OCI-LY3 (cell line): ENCODE results near the gene PIK3R3.

ENCODE experiments used
- H2AFZ ChIP-seq: fragments of 200-600, 300-600 bp; shearing (Covaris generic); 2 replicates; pipeline ENCODE4 v1.6.0; 2014; ENCODE audit warnings: antibody characterized with exemption, low read depth, low read length
- H3K27ac ChIP-seq: fragments of 200-600, 300-600 bp; sonication (generic); 2 replicates; pipeline ENCODE4 v1.5.1; 2014; ENCODE audit warnings: mild to moderate bottlenecking, low read length, moderate library complexity, mixed read lengths
- H3K27me3 ChIP-seq: fragments of 200-600, 300-600 bp; sonication (generic); 2 replicates; pipeline ENCODE4 v1.6.1; 2014; ENCODE audit warnings: low read depth, low read length, mixed read lengths
- H3K36me3 ChIP-seq: fragments of 200-600, 300-600 bp; sonication (generic); replicated peaks from 2 replicates; pipeline ENCODE3; 2014; ENCODE audit warnings: low read depth, low read length, mixed read lengths
- H3K4me1 ChIP-seq: fragments of 300-600, 200-600 bp; sonication (generic); 2 replicates; pipeline ENCODE4 v1.6.1; 2014; ENCODE audit warnings: low read length, mixed read lengths
- H3K4me2 ChIP-seq: fragments of 200-600, 300-600 bp; sonication (generic); 2 replicates; pipeline ENCODE4 v1.6.1; 2014; ENCODE audit warnings: low read length, mixed read lengths
- H3K4me3 ChIP-seq: fragments of 300-600, 200-600 bp; sonication (generic); 2 replicates; pipeline ENCODE4 v1.5.1; 2014; ENCODE audit warnings: antibody characterized with exemption, mild to moderate bottlenecking, low read length, moderate library complexity
- H3K79me2 ChIP-seq: fragments of 300-600, 200-600 bp; shearing (Covaris generic); 2 replicates; pipeline ENCODE4 v1.6.1; 2014; ENCODE audit warnings: mild to moderate bottlenecking, low read length, mixed read lengths
- H3K9ac ChIP-seq: fragments of 300-600, 200-600 bp; shearing (Covaris generic); 2 replicates; pipeline ENCODE4 v1.6.0; 2014; ENCODE audit warnings: mild to moderate bottlenecking, low read length, moderate library complexity
- H3K9me3 ChIP-seq: fragments of 200-600, 300-600 bp; shearing (Covaris generic); 2 replicates; pipeline ENCODE4 v1.6.1; 2014; ENCODE audit warnings: low read length, mixed read lengths; ENCODE audit not compliant: insufficient read depth
- H4K20me1 ChIP-seq: fragments of 200-600, 300-600 bp; sonication (generic); 2 replicates; pipeline ENCODE4 v1.6.1; 2016; ENCODE audit warnings: low read length, mixed read lengths; ENCODE audit not compliant: insufficient read depth
- EZH2phosphoT487 ChIP-seq: fragments of 200-600 bp; shearing (Covaris generic); IDR thresholded peaks from 2 replicates; pipeline ENCODE4 v1.6.1; 2018; ENCODE audit warnings: antibody characterized with exemption, mixed run types, low read depth
- TF ChIP-seq, protein P1 (sequence below): fragments of 200-600, 300-600 bp; sonication (generic); IDR thresholded peaks from 2 replicates; pipeline ENCODE4 v1.5.1; 2014; ENCODE audit warnings: antibody characterized with exemption, low read length, low read depth

The PIK3R3 gene

GRCh38 chr1:46160212-46160611 lies 27.8 kb upstream of the PIK3R3 start:
- H3K79me2 ChIP-seq, result no peaks in the 10 kb centered on the region
- H2AFZ ChIP-seq, result no peak overlapping the region
- TF ChIP-seq, protein P1, sequence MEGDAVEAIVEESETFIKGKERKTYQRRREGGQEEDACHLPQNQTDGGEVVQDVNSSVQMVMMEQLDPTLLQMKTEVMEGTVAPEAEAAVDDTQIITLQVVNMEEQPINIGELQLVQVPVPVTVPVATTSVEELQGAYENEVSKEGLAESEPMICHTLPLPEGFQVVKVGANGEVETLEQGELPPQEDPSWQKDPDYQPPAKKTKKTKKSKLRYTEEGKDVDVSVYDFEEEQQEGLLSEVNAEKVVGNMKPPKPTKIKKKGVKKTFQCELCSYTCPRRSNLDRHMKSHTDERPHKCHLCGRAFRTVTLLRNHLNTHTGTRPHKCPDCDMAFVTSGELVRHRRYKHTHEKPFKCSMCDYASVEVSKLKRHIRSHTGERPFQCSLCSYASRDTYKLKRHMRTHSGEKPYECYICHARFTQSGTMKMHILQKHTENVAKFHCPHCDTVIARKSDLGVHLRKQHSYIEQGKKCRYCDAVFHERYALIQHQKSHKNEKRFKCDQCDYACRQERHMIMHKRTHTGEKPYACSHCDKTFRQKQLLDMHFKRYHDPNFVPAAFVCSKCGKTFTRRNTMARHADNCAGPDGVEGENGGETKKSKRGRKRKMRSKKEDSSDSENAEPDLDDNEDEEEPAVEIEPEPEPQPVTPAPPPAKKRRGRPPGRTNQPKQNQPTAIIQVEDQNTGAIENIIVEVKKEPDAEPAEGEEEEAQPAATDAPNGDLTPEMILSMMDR, result no peak
- no peak for TF ChIP-seq EZH2phosphoT487
- no peaks in the 10 kb centered on the region for H3K9me3 ChIP-seq
- H4K20me1 ChIP-seq, result no peaks in the 10 kb centered on the region
- no peak overlapping the region for H3K9ac ChIP-seq
- H3K4me1 ChIP-seq, result no peaks in the 10 kb centered on the region; the same call in 1 of the 2 replicates
- H3K27me3 ChIP-seq, result 0 out of 2 replicates have a peak, but pooled peaks cover 11% of the 10 kb centered on the region
- H3K27ac ChIP-seq, result no peak overlapping the region
- no peak overlapping the region for H3K4me2 ChIP-seq
- no peaks in the 10 kb centered on the region for H3K36me3 ChIP-seq
- H3K4me3 ChIP-seq, result no peak overlapping the region

GRCh38 chr1:46159516-46159915 lies 27.1 kb upstream of the PIK3R3 start:
- Histone ChIP-seq H3K4me3 (no peak overlapping the region), H3K4me2 (no peak overlapping the region), H3K4me1 (no peaks in the 10 kb centered on the region; the same call in 1 of the 2 replicates), H3K27me3 (0 out of 2 replicates have a peak, but pooled peaks cover 6% of the 10 kb centered on the region), H3K79me2 (no peaks in the 10 kb centered on the region), H3K9ac (no peak overlapping the region), H3K27ac (no peak overlapping the region), H3K9me3 (no peaks in the 10 kb centered on the region), H2AFZ (no peak overlapping the region), H3K36me3 (no peaks in the 10 kb centered on the region), H4K20me1 (no peaks in the 10 kb centered on the region)
- no peak for TF ChIP-seq EZH2phosphoT487
- TF ChIP-seq, protein P1, result no peak

DNA sequence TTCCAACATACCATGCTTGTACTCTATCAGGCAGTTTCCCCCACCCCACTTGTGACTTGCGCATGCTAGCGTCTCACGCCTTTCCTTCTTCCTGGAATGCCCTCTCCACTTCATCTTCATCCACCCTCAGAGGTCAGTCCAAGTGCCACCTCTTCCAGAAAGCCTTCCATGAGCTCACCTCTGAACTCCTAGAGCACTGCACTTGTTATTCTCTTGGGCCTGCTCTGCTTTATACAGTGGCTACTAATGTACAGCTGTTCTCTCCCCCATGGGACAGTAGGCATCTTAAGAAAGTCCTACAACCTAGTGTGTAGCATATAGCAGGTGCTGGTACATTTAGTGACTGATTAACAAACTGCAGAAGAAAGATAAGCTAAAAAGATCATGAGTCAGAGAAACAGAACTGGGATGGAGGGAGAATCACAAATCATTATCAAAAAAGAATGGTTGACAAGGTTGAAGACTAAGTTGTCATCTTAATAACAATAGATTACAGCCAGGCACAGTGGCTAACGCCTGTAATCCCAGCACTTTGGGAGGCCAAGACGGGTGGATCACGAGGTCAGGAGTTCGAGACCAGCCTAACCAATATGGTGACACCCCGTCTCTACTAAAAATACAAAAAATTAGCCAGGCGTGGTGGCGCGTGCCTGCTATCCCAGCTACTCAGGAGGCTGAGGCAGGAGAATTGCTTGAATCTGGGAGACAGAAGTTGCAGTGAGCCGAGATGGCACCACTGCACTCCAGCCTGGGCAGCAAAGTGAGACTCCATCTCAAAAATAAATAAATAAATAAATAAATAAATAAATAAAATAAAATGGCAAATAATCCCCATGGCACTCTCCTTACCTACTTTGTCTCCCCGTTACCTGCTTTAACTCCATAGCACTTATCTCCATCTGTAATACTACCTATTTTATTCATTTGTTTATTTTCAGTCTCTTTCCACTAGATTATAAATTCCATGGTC lies 26.2 kb upstream of the PIK3R3 start:
- H4K20me1 ChIP-seq, result no peaks in the 10 kb centered on the region
- no peak overlapping the region for H2AFZ ChIP-seq
- H3K79me2 ChIP-seq, result no peaks in the 10 kb centered on the region
- H3K4me1 ChIP-seq, result no peaks in the 10 kb centered on the region; the same call in 1 of the 2 replicates
- H3K27ac ChIP-seq, result no peak overlapping the region
- no peaks in the 10 kb centered on the region for H3K36me3 ChIP-seq
- TF ChIP-seq, protein P1, result no peak
- no peak for TF ChIP-seq EZH2phosphoT487
- H3K9ac ChIP-seq, result no peak overlapping the region
- H3K4me2 ChIP-seq, result no peak overlapping the region
- no peaks in the 10 kb centered on the region for H3K9me3 ChIP-seq
- no peak overlapping the region for H3K4me3 ChIP-seq
- 0 out of 2 replicates have a peak, but pooled peaks cover 4% of the 10 kb centered on the region for H3K27me3 ChIP-seq

DNA sequence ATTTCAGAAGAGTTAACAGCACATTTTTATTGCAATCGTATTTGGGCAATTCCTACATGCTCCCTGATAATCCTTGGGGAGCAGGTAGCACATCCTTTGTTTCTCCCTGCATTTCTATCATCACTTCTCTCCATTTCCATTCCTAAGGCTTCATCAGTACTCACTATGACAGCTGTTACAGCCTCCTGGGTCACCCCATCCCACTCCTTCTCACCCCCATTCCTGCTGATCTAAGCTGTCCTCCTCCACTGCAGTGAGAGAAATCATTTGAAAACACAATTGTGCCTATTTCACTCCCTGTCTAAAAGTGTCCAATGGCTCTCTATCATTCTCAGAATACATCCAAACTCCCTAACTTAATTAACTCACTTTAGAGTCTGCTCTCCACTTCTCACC lies 25.5 kb upstream of the PIK3R3 start:
- Histone ChIP-seq H2AFZ (no peak overlapping the region), H3K4me1 (no peaks in the 10 kb centered on the region; the same call in 1 of the 2 replicates)

More for the DNA sequence above, 25.5 kb upstream of the PIK3R3 start:
- Histone ChIP-seq H3K79me2 (no peaks in the 10 kb centered on the region), H4K20me1 (no peaks in the 10 kb centered on the region), H3K9me3 (no peaks in the 10 kb centered on the region), H3K4me3 (no peak overlapping the region), H3K4me2 (no peak overlapping the region), H3K36me3 (no peaks in the 10 kb centered on the region), H3K9ac (no peak overlapping the region), H3K27me3 (no peaks in the 10 kb centered on the region), H3K27ac (no peak overlapping the region)
- TF ChIP-seq, protein P1, result no peak
- no peak for TF ChIP-seq EZH2phosphoT487
